GM23248 (cell line): ENCODE measurements around the gene SEMA4D.

Experiments used
- EZH2 ChIP-seq: fragments of 200-600 bp; sonication (generic); IDR thresholded peaks from 2 replicates; pipeline ENCODE4 v1.6.1; 2018; ENCODE audit warnings: antibody characterized with exemption, mild to moderate bottlenecking; ENCODE audit not compliant: insufficient read depth, poor library complexity, severe bottlenecking
- EZH2phosphoT487 ChIP-seq: fragments of 200-600 bp; sonication (generic); IDR thresholded peaks from 2 replicates; pipeline ENCODE4 v1.6.1; 2018; ENCODE audit warnings: antibody characterized with exemption, moderate library complexity, mild to moderate bottlenecking, low read depth; ENCODE audit not compliant: insufficient read depth

DNA sequence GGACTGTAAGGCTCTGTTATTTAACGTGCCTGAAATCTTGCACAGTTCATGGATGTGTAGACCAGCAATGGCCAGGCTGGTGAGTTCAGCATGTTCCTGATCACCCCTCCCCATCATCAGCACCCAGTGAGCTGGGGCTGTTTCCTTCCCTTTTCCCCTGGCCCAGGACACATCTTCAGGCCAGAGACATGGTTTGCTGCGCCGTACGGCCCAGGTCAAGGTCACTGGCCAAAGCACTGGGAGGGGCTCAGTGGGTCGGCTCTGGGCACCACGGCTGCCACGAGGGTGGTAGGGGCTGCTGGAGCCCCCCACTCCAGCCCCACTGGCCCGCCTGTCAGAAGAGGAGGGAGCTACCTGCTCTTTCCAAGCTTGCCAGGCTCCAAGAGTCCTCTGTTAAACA lies 55.9 kb downstream of the SEMA4D start:
- TF ChIP-seq EZH2 = no peak
- no peak for TF ChIP-seq EZH2phosphoT487
